Fibroblast of lung (primary cell): ENCODE data around the gene C17orf78.

ENCODE experiments used
- EZH2 ChIP-seq: IDR thresholded peaks from 2 replicates; pipeline ENCODE4 v1.5.1; 2012; ENCODE audit warnings: low read length, control low read depth, mild to moderate bottlenecking; ENCODE audit errors: missing control alignments
- TF ChIP-seq, protein P1 (sequence below), 2 donors: IDR thresholded peaks in 1 of 2; conservative IDR thresholded peaks in 1 of 2; 1 replicate in 1 of 2; 2 replicates in 1 of 2; pipeline ENCODE4 v1.5.1; 2011 to 2012; ENCODE audit warnings: low read length in 2 of 2, control low read depth in 1 of 2, inconsistent platforms in 1 of 2, low read depth in 1 of 2, mild to moderate bottlenecking in 1 of 2

- TF ChIP-seq, protein P1, sequence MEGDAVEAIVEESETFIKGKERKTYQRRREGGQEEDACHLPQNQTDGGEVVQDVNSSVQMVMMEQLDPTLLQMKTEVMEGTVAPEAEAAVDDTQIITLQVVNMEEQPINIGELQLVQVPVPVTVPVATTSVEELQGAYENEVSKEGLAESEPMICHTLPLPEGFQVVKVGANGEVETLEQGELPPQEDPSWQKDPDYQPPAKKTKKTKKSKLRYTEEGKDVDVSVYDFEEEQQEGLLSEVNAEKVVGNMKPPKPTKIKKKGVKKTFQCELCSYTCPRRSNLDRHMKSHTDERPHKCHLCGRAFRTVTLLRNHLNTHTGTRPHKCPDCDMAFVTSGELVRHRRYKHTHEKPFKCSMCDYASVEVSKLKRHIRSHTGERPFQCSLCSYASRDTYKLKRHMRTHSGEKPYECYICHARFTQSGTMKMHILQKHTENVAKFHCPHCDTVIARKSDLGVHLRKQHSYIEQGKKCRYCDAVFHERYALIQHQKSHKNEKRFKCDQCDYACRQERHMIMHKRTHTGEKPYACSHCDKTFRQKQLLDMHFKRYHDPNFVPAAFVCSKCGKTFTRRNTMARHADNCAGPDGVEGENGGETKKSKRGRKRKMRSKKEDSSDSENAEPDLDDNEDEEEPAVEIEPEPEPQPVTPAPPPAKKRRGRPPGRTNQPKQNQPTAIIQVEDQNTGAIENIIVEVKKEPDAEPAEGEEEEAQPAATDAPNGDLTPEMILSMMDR (conservative IDR thresholded peaks at IDR 0.05 in 1 of 2, IDR thresholded peaks at IDR 0.05 in 1 of 2; ENCODE audit: low read depth in 1 of 2, low read length in 2 of 2), result no peak
- TF ChIP-seq EZH2, result no peak
Observed at GRCh38 chr17:37365589-37365988, 10.2 kb upstream of the C17orf78 start.
